Endothelial cell of umbilical vein (primary cell): Measurements from ENCODE around the gene ZFAND6. TPM values are rescaled to one million over a fixed set of nuclear protein-coding genes. Genes with fewer than 3 reads are reported as not detected.

ENCODE experiments used
- BruUV-seq: library from RNA; stranded (reverse); fragments of 400-500 nt; replicated peaks from 2 replicates; lab custom pipeline; 2021; lab: Mats Ljungman, UMichigan
- CTCF ChIA-PET: fragments of 300-600, 350-600 bp; sonication (Branson Sonifier 250); formaldehyde crosslinking; loops from one replicate; lab custom pipeline; 2021; ENCODE audit warnings: antibody characterized with exemption, inconsistent platforms; lab: Charles Lee
- POLR2A ChIA-PET: fragments of 300-600, 350-600 bp; sonication (Branson Sonifier 250); formaldehyde crosslinking; loops from one replicate; lab custom pipeline; 2021; ENCODE audit warnings: antibody characterized with exemption, inconsistent platforms; lab: Charles Lee
- DNase-seq: peaks from one replicate; pipeline ENCODE4 v3.0.0-alpha.2; 2011; ENCODE audit warnings: low read depth, low spot score
- FAIRE-seq: peaks from 2 replicates; lab custom pipeline; 2011; peaks lifted over from hg19 to GRCh38; lab: Jason Lieb, UNC
- H2AFZ ChIP-seq: 2 replicates; pipeline ENCODE4 v1.6.0; 2012; ENCODE audit warnings: low read depth, low read length, control low read depth, inconsistent platforms
- H3K27ac ChIP-seq: 2 replicates; pipeline ENCODE4 v1.5.1; 2011; ENCODE audit warnings: low read depth, mild to moderate bottlenecking, control low read depth, low read length, moderate library complexity; ENCODE audit not compliant: insufficient read depth
- H3K27me3 ChIP-seq, 2 experiments: 2 replicates each; pipeline versions ENCODE4 v1.6.0 to v1.6.1; 2011; ENCODE audit warnings: low read length in 2 of 2, mixed read lengths in 1 of 2; ENCODE audit not compliant: control insufficient read depth in 2 of 2, insufficient read depth in 2 of 2
- H3K36me3 ChIP-seq, 2 experiments: 2 replicates in 1 of 2; 3 replicates in 1 of 2; pipeline ENCODE4 v1.5.1; 2011; ENCODE audit warnings: low read length in 2 of 2, mild to moderate bottlenecking in 1 of 2, moderate library complexity in 1 of 2; ENCODE audit not compliant: control insufficient read depth in 2 of 2, insufficient read depth in 2 of 2; ENCODE audit errors: extremely low read depth in 1 of 2
- H3K4me1 ChIP-seq: 3 replicates; pipeline ENCODE4 v1.5.1; 2011; ENCODE audit warnings: mild to moderate bottlenecking, low read length; ENCODE audit not compliant: control insufficient read depth, insufficient read depth; ENCODE audit errors: extremely low read depth
- H3K4me2 ChIP-seq: 2 replicates; pipeline ENCODE4 v1.6.1; 2011; ENCODE audit warnings: low read length, control low read depth, mixed read lengths; ENCODE audit not compliant: insufficient read depth
- H3K4me3 ChIP-seq, 3 experiments: fragments of 200-600 bp in 1 of 3; sonication (generic), shearing (Covaris generic) in 1 of 3; replicated peaks in 1 of 3; 2 replicates each; pipeline ENCODE4 v1.5.1; 2011 to 2016; ENCODE audit warnings: control low read depth in 3 of 3, low read length in 3 of 3, mild to moderate bottlenecking in 2 of 3, inconsistent platforms in 1 of 3, low read depth in 1 of 3, moderate library complexity in 1 of 3; ENCODE audit not compliant: insufficient read depth in 1 of 3
- H3K79me2 ChIP-seq: 2 replicates; pipeline ENCODE4 v1.6.0; 2012; ENCODE audit warnings: low read length, inconsistent platforms; ENCODE audit not compliant: control insufficient read depth, insufficient read depth
- H3K9ac ChIP-seq: replicated peaks from 2 replicates; pipeline ENCODE3; 2011; ENCODE audit warnings: low read length, control low read depth; ENCODE audit not compliant: insufficient read depth; ENCODE audit errors: extremely low read depth
- H3K9me1 ChIP-seq: replicated peaks from 3 replicates; pipeline ENCODE4 v1.6.0; 2011; ENCODE audit warnings: mild to moderate bottlenecking, low read length; ENCODE audit not compliant: control insufficient read depth, insufficient read depth; ENCODE audit errors: extremely low read depth
- H3K9me3 ChIP-seq: replicated peaks from 2 replicates; pipeline ENCODE4 v1.5.1; 2012; ENCODE audit warnings: low read length, inconsistent platforms; ENCODE audit not compliant: control insufficient read depth, insufficient read depth
- H4K20me1 ChIP-seq: replicated peaks from 2 replicates; pipeline ENCODE3; 2011; ENCODE audit warnings: mild to moderate bottlenecking, low read length; ENCODE audit not compliant: control insufficient read depth, insufficient read depth; ENCODE audit errors: extremely low read depth
- CTCF ChIP-seq, 2 donors: IDR thresholded peaks; 1 replicate in 1 of 2; 2 replicates in 1 of 2; pipeline ENCODE4 v1.5.1; 2011; ENCODE audit warnings: low read length in 2 of 2, mild to moderate bottlenecking in 2 of 2, moderate library complexity in 2 of 2, control low read depth in 1 of 2, inconsistent platforms in 1 of 2, low read depth in 1 of 2; ENCODE audit not compliant: insufficient read depth in 1 of 2; ENCODE audit errors: extremely low read depth in 1 of 2
- EZH2 ChIP-seq: IDR thresholded peaks from 2 replicates; pipeline ENCODE4 v1.6.1; 2012; ENCODE audit warnings: borderline replicate concordance, low read depth, mild to moderate bottlenecking, moderate library complexity, low read length, inconsistent platforms; ENCODE audit not compliant: severe bottlenecking
- FOS ChIP-seq: IDR thresholded peaks from 2 replicates; pipeline ENCODE4 v1.6.1; 2011; ENCODE audit warnings: mild to moderate bottlenecking, low read length, moderate library complexity, borderline replicate concordance; ENCODE audit not compliant: insufficient read depth
- GATA2 ChIP-seq: IDR thresholded peaks from 2 replicates; pipeline ENCODE4 v1.7.0; 2011; ENCODE audit warnings: low read depth, mild to moderate bottlenecking, moderate library complexity, mixed read lengths, low read length; ENCODE audit not compliant: insufficient read length, insufficient read depth
- JUN ChIP-seq: IDR thresholded peaks from 2 replicates; pipeline ENCODE4 v1.6.1; 2011; ENCODE audit warnings: borderline replicate concordance, low read depth; ENCODE audit not compliant: insufficient read length, insufficient read depth
- MAX ChIP-seq: IDR thresholded peaks from 2 replicates; pipeline ENCODE4 v1.6.1; 2011; ENCODE audit not compliant: insufficient read depth, insufficient read length
- MYC ChIP-seq: IDR thresholded peaks from one replicate; pipeline ENCODE4 v1.6.1; 2011; ENCODE audit warnings: mild to moderate bottlenecking, low read depth, low read length
- POLR2A ChIP-seq: IDR thresholded peaks from 2 replicates; pipeline ENCODE4 v1.6.1; 2012; ENCODE audit warnings: low read depth, mild to moderate bottlenecking, control low read depth, low read length
- POLR2AphosphoS5 ChIP-seq: IDR thresholded peaks from 2 replicates; pipeline ENCODE4 v1.6.1; 2012; ENCODE audit warnings: low read depth, mild to moderate bottlenecking, control low read depth, low read length, moderate library complexity; ENCODE audit not compliant: insufficient read depth
- dilution Hi-C: fragments of 300-500 bp; cut with MboI; formaldehyde crosslinking; loops from one replicate; pipeline ENCODE4 v1.15.0; 2019; ENCODE audit warnings: low sequenced_read_pairs; ENCODE audit not compliant: extremely low pct_ligation_motif_present
- intact Hi-C: fragments of 100-400 bp; cut with micrococcal nuclease; formaldehyde crosslinking; loops from one replicate; pipeline ENCODE4 v1.10.0; 2022
- polyA plus RNA-seq, 4 experiments: library from polyadenylated mRNA; depleted of rRNA in 3 of 4; stranded (reverse) in 3 of 4; unstranded in 1 of 4; fragments of >200 nt; gene quantifications; 2 replicates each; pipeline versions ENCODE4 v1.2.1 to v1.2.3, GENCODE V29; 2011 to 2012; ENCODE audit warnings: missing spikeins in 1 of 4
- total RNA-seq: library from RNA; stranded (reverse); gene quantifications from 2 replicates; pipeline ENCODE4 v1.2.3, GENCODE V29; 2021

The ZFAND6 gene
- total and polyA plus RNA-seq, 2 donors (not counting 3 experiments of a cell fraction or from before 2014, with no cell fraction given) = 50.3 to 97.9 TPM

GRCh38 chr15:80059786-80060355, 395 bp downstream of the ZFAND6 start:
- ChIA-PET POLR2A (interaction anchor here (1.5 to 1.8 kb wide), 3 partner anchors 13 to 137 kb away, joined by 3 to 5 read pairs (median 5); no protein-coding TSS in a partner anchor), CTCF (interaction anchor here (1.0 to 3.3 kb wide), 6 partner anchors 12 to 250 kb away, joined by 3 to 23 read pairs (median 5); no protein-coding TSS in a partner anchor)
- peak overlapping the region; percentile 54 to 90 (median 89) for H3K4me3 ChIP-seq
- FAIRE-seq (no peak), DNase-seq (no peak)
- peaks cover 8 to 16% of the 10 kb centered on the region in 2 experiments for H3K27me3 ChIP-seq
- H3K4me2 ChIP-seq = peak overlapping the region; percentile 95
- dilution Hi-C loops (no loop called here), intact Hi-C loops (loop anchor here (1.0 kb wide), 7 partner anchors 12 to 174 kb away; partner anchors contain the start of gene FAH)
- peak overlapping the region; percentile 92 for H3K9ac ChIP-seq
- H4K20me1 ChIP-seq = peaks cover 4% of the 10 kb centered on the region
- peak overlapping the region; percentile 59 for H2AFZ ChIP-seq
- BruUV-seq = no TSS peak
- no peaks in the 10 kb centered on the region for H3K36me3 ChIP-seq
- no peaks in the 10 kb centered on the region for H3K9me1 ChIP-seq
- peaks cover 18% of the 10 kb centered on the region for H3K4me1 ChIP-seq
- peak; percentile 60 for TF ChIP-seq POLR2AphosphoS5
- no peak for TF ChIP-seq MYC
- H3K9me3 ChIP-seq = no peaks in the 10 kb centered on the region
- H3K79me2 ChIP-seq = peaks cover 49% of the 10 kb centered on the region
- H3K27ac ChIP-seq = peak overlapping the region; percentile 87

GRCh38 chr15:80060356-80061006, 1.0 kb downstream of the ZFAND6 start:
- H3K4me2 ChIP-seq = peak overlapping the region; percentile 95
- H3K9ac ChIP-seq = peak overlapping the region; percentile 92
- peak overlapping the region; percentile 87 for H3K27ac ChIP-seq
- peaks cover 7% of the 10 kb centered on the region for H4K20me1 ChIP-seq
- peak overlapping the region; percentile 59 for H2AFZ ChIP-seq
- intact Hi-C loops = loop anchor here (1.0 kb wide), 1 partner anchor 92 kb away; the partner anchor contains the start of gene FAH
- no peaks in the 10 kb centered on the region for H3K36me3 ChIP-seq
- H3K9me3 ChIP-seq = no peaks in the 10 kb centered on the region
- no peaks in the 10 kb centered on the region for H3K9me1 ChIP-seq
- DNase-seq (peak; percentile 58), FAIRE-seq (peak; percentile 42)
- no peak for TF ChIP-seq MAX
- no peak for TF ChIP-seq GATA2
- TF ChIP-seq JUN = no peak
- no peak for TF ChIP-seq CTCF (IDR thresholded peaks at IDR 0.05; ENCODE audit: extremely low read depth in 1 of 2, insufficient read depth in 1 of 2, low read depth in 1 of 2, low read length in 2 of 2)
- TF ChIP-seq POLR2AphosphoS5 = no peak
- TF ChIP-seq EZH2 = no peak
- no peak for TF ChIP-seq MYC
- TF ChIP-seq FOS = no peak
- TF ChIP-seq POLR2A = no peak
- TSS peak; percentile 31 for BruUV-seq
- dilution Hi-C loops = no loop called here
- peaks cover 18% of the 10 kb centered on the region for H3K4me1 ChIP-seq
- CTCF ChIA-PET = interaction anchor here (0.7 to 3.3 kb wide), 8 partner anchors 11 to 1095 kb away, joined by 3 to 23 read pairs (median 4); partner anchors contain the start of gene FAH
- H3K27me3 ChIP-seq = peaks cover 8 to 16% of the 10 kb centered on the region in 2 experiments
- POLR2A ChIA-PET = interaction anchor here (1.5 to 1.8 kb wide), 3 partner anchors 12 to 138 kb away, joined by 3 to 5 read pairs (median 5); no protein-coding TSS in a partner anchor
- H3K79me2 ChIP-seq = peaks cover 55% of the 10 kb centered on the region
- peak overlapping the region; percentile 54 to 90 (median 89) for H3K4me3 ChIP-seq
